ENCODE measurements around the gene FMNL2. TPM values are rescaled to one million over a fixed set of nuclear protein-coding genes. Genes with fewer than 3 reads are reported as not detected.
A peak's percentile ranks its signal among the peaks of the same experiment; 100 is the strongest.

The FMNL2 gene
- total RNA-seq, 1 experiment from 2014 or later = 33.6 TPM

DNA sequence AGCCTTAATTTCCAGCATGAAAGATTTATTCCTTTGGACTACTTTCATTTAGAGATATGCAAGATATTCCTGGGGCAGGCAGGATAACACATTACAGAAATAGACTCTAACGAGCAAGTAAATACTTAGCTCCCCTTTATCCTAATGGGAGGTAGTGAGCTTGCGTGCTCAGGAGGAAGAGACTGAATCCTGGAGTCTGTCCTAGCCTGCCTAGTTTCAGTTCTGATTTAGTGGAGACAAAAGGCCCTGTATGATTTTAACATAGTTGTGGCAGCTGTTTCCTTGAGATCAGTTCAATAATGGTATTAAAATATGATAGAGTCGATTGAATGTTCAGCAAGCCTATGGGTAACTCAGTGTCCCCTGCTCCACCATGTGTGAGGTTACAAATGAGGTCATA is 109.5 kb downstream of the FMNL2 start:
- ChIA-PET POLR2A (no interaction called here), CTCF (no interaction called here)
- Histone ChIP-seq H3K9me3 (ENCODE audit: control insufficient read depth, insufficient read depth, low read depth, low read length) (no peaks in the 10 kb centered on the region), H3K36me3 (ENCODE audit: control insufficient read depth, insufficient read depth, low read length) (no peaks in the 10 kb centered on the region), H3K4me1 (ENCODE audit: control insufficient read depth, insufficient read depth, low read length) (peaks cover 7% of the 10 kb centered on the region; the same call in 1 of the 2 replicates), H3K27ac (ENCODE audit: low read length) (peak overlapping the region; percentile 13; the same call in 1 of the 2 replicates), H3K4me3 (ENCODE audit: low read depth in 2 of 2, low read length in 2 of 2) (no peak overlapping the region), H3K27me3 (ENCODE audit: control insufficient read depth, insufficient read depth, low read length) (no peaks in the 10 kb centered on the region)
- no TSS peak for BruUV-seq (replicated peaks)
- in situ Hi-C loops (cut with HindIII; ENCODE audit: low pct_unique_long_range_greater_than_20kb, low sequenced_read_pairs) (no loop called here), intact Hi-C loops (cut with micrococcal nuclease; ENCODE audit: unreplicated experiment) (no loop called here)
- ATAC-seq = no peak
- DNase-seq (ENCODE audit: low read depth, low spot score) = no peak
- TF ChIP-seq SIN3A (IDR thresholded peaks at IDR 0.05; ENCODE audit: borderline replicate concordance, insufficient read depth, low read depth, low read length) (no peak), TCF7L2 (IDR thresholded peaks at IDR 0.05; ENCODE audit: low read depth, low read length) (no peak), POLR2AphosphoS5 (IDR thresholded peaks at IDR 0.05; ENCODE audit: low read depth, low read length) (no peak)
- TF ChIP-seq, protein P1, sequence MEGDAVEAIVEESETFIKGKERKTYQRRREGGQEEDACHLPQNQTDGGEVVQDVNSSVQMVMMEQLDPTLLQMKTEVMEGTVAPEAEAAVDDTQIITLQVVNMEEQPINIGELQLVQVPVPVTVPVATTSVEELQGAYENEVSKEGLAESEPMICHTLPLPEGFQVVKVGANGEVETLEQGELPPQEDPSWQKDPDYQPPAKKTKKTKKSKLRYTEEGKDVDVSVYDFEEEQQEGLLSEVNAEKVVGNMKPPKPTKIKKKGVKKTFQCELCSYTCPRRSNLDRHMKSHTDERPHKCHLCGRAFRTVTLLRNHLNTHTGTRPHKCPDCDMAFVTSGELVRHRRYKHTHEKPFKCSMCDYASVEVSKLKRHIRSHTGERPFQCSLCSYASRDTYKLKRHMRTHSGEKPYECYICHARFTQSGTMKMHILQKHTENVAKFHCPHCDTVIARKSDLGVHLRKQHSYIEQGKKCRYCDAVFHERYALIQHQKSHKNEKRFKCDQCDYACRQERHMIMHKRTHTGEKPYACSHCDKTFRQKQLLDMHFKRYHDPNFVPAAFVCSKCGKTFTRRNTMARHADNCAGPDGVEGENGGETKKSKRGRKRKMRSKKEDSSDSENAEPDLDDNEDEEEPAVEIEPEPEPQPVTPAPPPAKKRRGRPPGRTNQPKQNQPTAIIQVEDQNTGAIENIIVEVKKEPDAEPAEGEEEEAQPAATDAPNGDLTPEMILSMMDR (IDR thresholded peaks at IDR 0.05) = no peak
- TF ChIP-seq, protein P2, sequence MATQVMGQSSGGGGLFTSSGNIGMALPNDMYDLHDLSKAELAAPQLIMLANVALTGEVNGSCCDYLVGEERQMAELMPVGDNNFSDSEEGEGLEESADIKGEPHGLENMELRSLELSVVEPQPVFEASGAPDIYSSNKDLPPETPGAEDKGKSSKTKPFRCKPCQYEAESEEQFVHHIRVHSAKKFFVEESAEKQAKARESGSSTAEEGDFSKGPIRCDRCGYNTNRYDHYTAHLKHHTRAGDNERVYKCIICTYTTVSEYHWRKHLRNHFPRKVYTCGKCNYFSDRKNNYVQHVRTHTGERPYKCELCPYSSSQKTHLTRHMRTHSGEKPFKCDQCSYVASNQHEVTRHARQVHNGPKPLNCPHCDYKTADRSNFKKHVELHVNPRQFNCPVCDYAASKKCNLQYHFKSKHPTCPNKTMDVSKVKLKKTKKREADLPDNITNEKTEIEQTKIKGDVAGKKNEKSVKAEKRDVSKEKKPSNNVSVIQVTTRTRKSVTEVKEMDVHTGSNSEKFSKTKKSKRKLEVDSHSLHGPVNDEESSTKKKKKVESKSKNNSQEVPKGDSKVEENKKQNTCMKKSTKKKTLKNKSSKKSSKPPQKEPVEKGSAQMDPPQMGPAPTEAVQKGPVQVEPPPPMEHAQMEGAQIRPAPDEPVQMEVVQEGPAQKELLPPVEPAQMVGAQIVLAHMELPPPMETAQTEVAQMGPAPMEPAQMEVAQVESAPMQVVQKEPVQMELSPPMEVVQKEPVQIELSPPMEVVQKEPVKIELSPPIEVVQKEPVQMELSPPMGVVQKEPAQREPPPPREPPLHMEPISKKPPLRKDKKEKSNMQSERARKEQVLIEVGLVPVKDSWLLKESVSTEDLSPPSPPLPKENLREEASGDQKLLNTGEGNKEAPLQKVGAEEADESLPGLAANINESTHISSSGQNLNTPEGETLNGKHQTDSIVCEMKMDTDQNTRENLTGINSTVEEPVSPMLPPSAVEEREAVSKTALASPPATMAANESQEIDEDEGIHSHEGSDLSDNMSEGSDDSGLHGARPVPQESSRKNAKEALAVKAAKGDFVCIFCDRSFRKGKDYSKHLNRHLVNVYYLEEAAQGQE (IDR thresholded peaks at IDR 0.05; ENCODE audit: insufficient read depth in 1 of 2, low read depth in 2 of 2, low read length in 1 of 2) = no peak

DNA sequence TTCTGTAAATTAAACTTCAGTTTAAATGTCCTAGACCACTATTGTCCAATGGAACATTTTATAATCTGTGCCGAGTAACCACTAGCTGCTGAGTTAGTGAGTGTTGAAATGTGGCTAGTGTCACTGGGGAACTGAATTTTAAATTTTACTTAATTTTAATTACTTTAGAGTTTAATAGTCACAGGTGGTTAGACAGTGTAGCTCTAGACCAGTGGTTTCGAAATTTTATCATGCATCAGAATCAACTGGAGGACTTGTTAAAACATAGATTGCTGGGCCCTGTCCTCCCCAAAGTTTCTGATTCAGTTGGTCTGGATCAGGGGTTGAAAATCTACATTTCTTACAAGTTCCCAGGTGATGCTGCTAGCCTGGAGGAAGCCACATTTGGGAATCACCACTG is 110.4 kb downstream of the FMNL2 start:
- POLR2A ChIA-PET = no interaction called here
- Histone ChIP-seq H3K9me3 (ENCODE audit: control insufficient read depth, insufficient read depth, low read depth, low read length) (no peaks in the 10 kb centered on the region), H3K27me3 (ENCODE audit: control insufficient read depth, insufficient read depth, low read length) (no peaks in the 10 kb centered on the region), H3K36me3 (ENCODE audit: control insufficient read depth, insufficient read depth, low read length) (no peaks in the 10 kb centered on the region), H3K4me3 (ENCODE audit: low read depth in 2 of 2, low read length in 2 of 2) (no peak overlapping the region), H3K4me1 (ENCODE audit: control insufficient read depth, insufficient read depth, low read length) (peaks cover 7% of the 10 kb centered on the region; the same call in 1 of the 2 replicates), H3K27ac (ENCODE audit: low read length) (no peak overlapping the region)
- intact Hi-C loops (cut with micrococcal nuclease; ENCODE audit: unreplicated experiment) (no loop called here), in situ Hi-C loops (cut with HindIII; ENCODE audit: low pct_unique_long_range_greater_than_20kb, low sequenced_read_pairs) (no loop called here)
- no TSS peak for BruUV-seq (replicated peaks)
- peak; percentile 31 for ATAC-seq
- TF ChIP-seq SIN3A (IDR thresholded peaks at IDR 0.05; ENCODE audit: borderline replicate concordance, insufficient read depth, low read depth, low read length) = no peak
- no peak for TF ChIP-seq POLR2AphosphoS5 (IDR thresholded peaks at IDR 0.05; ENCODE audit: low read depth, low read length)
- TF ChIP-seq, protein P1 (IDR thresholded peaks at IDR 0.05) = no peak
- TF ChIP-seq, protein P2 (IDR thresholded peaks at IDR 0.05; ENCODE audit: insufficient read depth in 1 of 2, low read depth in 2 of 2, low read length in 1 of 2) = no peak
- TF ChIP-seq TCF7L2 (IDR thresholded peaks at IDR 0.05; ENCODE audit: low read depth, low read length) = no peak
- no peak for DNase-seq (ENCODE audit: low read depth, low spot score)
- CTCF ChIA-PET = no interaction called here

All from Panc1 (cell line).